Islet of Langerhans (tissue), 1 donor: ENCODE measurements around the gene SPDYE18.
"Not testable (repeated sequence)": the region's sequence is repeated elsewhere in the genome, so short reads cannot be mapped to it uniquely, and the experiment has no call there.

Experiments used
- FAIRE-seq: peaks from one replicate; lab custom pipeline; 2011; peaks lifted over from hg19 to GRCh38; lab: Jason Lieb, UNC

Gene SPDYE18

GRCh38 chr7:77062557-77062956, at the start of gene SPDYE18:
Gene SPDYE18 (minus strand): TSS chr7:77062558. CDS start chr7:77060512, 2,046 bp downstream.
- FAIRE-seq: not testable (repeated sequence)

- peak; percentile 41 for FAIRE-seq
Measured at GRCh38 chr7:77108362-77108761, 46.0 kb upstream of the SPDYE18 start.

GRCh38 chr7:77107659-77108058, 45.3 kb upstream of the SPDYE18 start:
- FAIRE-seq: not testable (repeated sequence)

- FAIRE-seq: not testable (repeated sequence)
Measured at GRCh38 chr7:77105904-77106303, 43.5 kb upstream of the SPDYE18 start.

GRCh38 chr7:77102671-77103070, 40.3 kb upstream of the SPDYE18 start:
- FAIRE-seq: not testable (repeated sequence)

- not testable (repeated sequence) for FAIRE-seq
Measured at GRCh38 chr7:77101187-77101586, 38.8 kb upstream of the SPDYE18 start.

GRCh38 chr7:77100501-77100900, 38.1 kb upstream of the SPDYE18 start:
- not testable (repeated sequence) for FAIRE-seq

- FAIRE-seq: not testable (repeated sequence)
Measured at GRCh38 chr7:77092301-77092700, 29.9 kb upstream of the SPDYE18 start.

- FAIRE-seq: not testable (repeated sequence)
Measured at GRCh38 chr7:77082192-77082591, 19.8 kb upstream of the SPDYE18 start.

GRCh38 chr7:77080236-77080635, 17.9 kb upstream of the SPDYE18 start:
- FAIRE-seq: not testable (repeated sequence)

- not testable (repeated sequence) for FAIRE-seq
Measured at GRCh38 chr7:77079624-77080023, 17.3 kb upstream of the SPDYE18 start.

- not testable (repeated sequence) for FAIRE-seq
Measured at GRCh38 chr7:77079112-77079511, 16.8 kb upstream of the SPDYE18 start.

GRCh38 chr7:77077060-77077459, 14.7 kb upstream of the SPDYE18 start:
- FAIRE-seq: not testable (repeated sequence)

- FAIRE-seq: not testable (repeated sequence)
Measured at GRCh38 chr7:77074786-77075396, 12.5 kb upstream of the SPDYE18 start.

GRCh38 chr7:77071108-77071507, 8.8 kb upstream of the SPDYE18 start:
- FAIRE-seq: not testable (repeated sequence)

GRCh38 chr7:77065869-77066268, 3.5 kb upstream of the SPDYE18 start:
- not testable (repeated sequence) for FAIRE-seq

- not testable (repeated sequence) for FAIRE-seq
Measured at GRCh38 chr7:77063732-77064131, 1.4 kb upstream of the SPDYE18 start.

- not testable (repeated sequence) for FAIRE-seq
Measured at GRCh38 chr7:77032261-77032660, 30.1 kb downstream of the SPDYE18 start, which contains the start of gene SPDYE17. Gene SPDYE17 (minus strand): TSS chr7:77032361. CDS start chr7:77030570, 1,791 bp downstream.

- not testable (repeated sequence) for FAIRE-seq
Measured at GRCh38 chr7:77026349-77026748, 36.0 kb downstream of the SPDYE18 start.

- not testable (repeated sequence) for FAIRE-seq
Measured at GRCh38 chr7:77010074-77010680, 52.2 kb downstream of the SPDYE18 start.

GRCh38 chr7:77008000-77008399, 54.4 kb downstream of the SPDYE18 start:
- not testable (repeated sequence) for FAIRE-seq

GRCh38 chr7:77006127-77007110, 55.9 kb downstream of the SPDYE18 start:
- not testable (repeated sequence) for FAIRE-seq
